IPS-11a (cell line): Measurements from ENCODE around the gene ASIC1.
"Not testable (repeated sequence)": the region's sequence is repeated elsewhere in the genome, so short reads cannot be mapped to it uniquely, and the experiment has no call there.

ENCODE experiments used
- H3K4me3 ChIP-seq: one replicate; pipeline ENCODE4 v1.5.1; 2013; ENCODE audit warnings: low read depth, low read length, control low read depth

ASIC1 gene

DNA sequence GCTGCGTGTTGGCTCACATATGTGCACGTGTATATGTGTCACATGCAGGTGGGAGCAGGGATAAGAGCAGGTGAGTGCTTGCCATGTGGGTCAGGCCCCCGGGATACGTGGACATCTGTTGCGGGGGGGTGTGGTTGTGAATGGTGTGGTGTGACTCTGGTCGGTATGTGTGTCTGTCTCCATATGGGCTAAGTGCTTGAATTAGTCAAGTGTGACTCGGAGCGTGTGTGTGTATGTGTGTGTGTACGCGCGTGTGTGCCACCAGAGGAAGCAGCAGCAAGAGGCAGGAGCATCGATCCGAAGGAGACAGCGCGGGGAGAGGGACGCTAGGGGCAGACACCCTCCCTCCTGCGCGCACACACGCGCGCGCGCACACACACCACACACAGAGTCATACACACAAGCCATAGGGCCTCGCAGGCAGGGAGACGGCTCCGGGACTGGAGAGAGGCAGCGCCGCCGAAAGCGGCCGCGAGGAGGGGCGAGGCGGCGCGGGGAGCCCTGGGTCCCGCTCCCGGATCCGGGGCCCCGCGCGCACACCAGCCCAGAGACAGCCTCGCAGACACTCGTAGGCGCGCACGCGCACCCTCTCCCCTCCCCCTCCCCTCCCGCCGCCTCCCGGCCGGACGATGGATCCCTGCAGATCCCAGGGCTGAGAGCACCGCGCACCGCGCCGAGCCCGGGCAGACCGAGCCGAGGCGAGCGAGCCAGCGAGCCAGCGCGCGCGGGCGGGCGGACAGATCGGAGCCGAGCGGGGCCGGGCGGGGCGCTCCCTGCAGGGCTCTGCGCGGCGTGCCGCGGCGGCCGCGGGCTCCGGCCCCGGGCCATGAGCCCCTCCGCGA, at the start of gene ASIC1:
Gene ASIC1, plus strand, starts transcription at position 597 of the 842 bp plus-strand sequence. CDS start 1,171 bp downstream, outside the sequence.
- peak within 1 kb of the TSS; percentile 61 for H3K4me3 ChIP-seq

GRCh38 chr12:50013361-50014147, 43.8 kb upstream of the ASIC1 start:
- no peak overlapping the region for H3K4me3 ChIP-seq

DNA sequence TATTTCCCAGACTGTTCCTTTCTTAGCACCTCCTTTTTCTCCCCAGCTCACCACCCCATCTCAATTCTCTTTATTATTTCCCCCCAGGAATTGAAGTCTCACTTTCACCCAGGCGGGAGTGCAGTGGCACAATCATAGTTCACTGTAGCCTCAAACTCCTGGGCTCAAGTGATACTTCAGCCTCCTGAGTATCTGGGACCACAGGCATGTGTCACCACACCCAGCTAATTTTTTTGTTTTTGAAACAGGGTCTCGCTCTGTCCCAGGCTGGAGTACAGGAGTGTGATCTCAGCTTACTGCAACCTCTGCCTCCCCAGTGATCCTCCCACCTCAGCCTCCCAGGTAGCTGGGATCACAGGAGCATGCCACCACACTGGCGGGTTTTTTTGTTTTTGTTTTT, 43.1 kb upstream of the ASIC1 start:
- no peak overlapping the region for H3K4me3 ChIP-seq

GRCh38 chr12:50016501-50017475, 40.6 kb upstream of the ASIC1 start:
- no peak overlapping the region for H3K4me3 ChIP-seq

DNA sequence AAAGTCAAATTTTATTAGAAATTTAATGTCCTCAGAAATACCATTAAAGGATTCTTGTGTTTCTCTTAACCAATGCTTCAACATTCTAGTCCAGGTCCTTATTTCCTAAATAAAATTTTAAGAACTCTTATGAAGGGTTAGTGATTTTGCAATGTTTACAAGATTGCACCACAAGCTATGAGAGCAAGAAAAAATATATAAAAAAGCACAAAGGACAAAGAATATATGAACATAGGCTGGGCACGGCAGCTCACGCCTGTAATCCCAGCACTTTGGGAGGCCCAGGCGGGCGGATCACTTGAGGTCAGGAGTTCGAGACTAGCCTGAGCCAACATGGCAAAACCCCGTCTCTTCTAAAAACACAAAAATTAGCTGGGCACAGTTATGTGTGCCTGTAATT, 39.8 kb upstream of the ASIC1 start:
- no peak overlapping the region for H3K4me3 ChIP-seq

DNA sequence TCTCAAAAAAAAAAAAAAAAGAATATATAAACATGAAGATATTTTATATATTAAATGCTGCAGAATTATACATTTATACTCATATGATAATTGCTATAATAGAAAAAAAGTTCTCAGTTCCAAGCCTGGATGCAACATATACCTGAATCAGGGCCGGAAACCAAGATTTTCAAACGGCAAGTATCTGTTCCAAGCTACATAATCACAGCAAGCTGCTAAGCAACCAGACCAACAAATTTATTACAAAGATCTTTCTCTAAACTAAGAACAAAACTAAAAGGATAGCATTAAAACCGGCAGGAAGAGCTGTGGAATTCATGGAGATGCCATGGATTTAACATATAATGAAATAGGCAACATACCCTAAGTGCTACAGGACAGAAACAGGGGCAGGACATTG, 39.2 kb upstream of the ASIC1 start:
- H3K4me3 ChIP-seq = no peak overlapping the region

DNA sequence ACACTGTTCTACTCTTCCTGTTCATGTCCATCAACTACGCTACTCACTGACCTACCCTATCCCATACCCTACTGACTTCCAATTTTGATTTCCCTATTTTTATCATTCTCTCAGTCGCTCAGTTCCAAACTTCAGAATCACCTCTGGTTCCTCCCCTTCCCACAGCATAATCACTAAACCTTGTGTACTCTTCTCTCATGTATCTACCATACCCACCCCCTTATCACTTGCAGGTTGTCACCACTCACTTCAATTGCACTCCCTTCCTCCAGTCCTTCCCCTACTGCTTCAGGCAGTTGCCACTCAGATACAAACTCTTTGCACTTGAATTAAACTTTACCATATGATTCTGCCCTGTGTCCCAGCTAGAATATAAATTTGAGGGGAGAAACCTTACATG, 38.4 kb upstream of the ASIC1 start:
- no peak overlapping the region for H3K4me3 ChIP-seq

DNA sequence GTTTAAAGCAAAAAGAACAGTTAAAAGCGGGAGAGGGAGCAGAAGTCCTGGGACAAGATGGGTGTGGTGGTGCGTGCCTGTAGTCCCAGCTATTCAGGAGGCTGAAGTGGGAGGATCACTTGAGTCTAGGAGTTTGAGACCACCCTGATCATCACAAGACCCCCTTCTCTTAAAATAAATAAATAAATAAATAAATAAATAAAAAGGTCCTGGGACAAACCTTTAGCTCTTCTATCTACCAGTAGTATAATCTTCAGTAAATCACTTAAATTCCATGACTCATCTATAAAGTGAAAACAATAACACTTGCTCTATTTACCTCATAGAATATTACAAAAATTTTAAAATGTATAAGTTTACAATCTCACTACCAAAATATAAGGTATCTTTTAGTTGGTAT, 37.9 kb upstream of the ASIC1 start:
- no peak overlapping the region for H3K4me3 ChIP-seq

GRCh38 chr12:50021031-50021430, 36.4 kb upstream of the ASIC1 start:
- no peak overlapping the region for H3K4me3 ChIP-seq

- no peak overlapping the region for H3K4me3 ChIP-seq
Measured at GRCh38 chr12:50022903-50023302, 34.5 kb upstream of the ASIC1 start.

DNA sequence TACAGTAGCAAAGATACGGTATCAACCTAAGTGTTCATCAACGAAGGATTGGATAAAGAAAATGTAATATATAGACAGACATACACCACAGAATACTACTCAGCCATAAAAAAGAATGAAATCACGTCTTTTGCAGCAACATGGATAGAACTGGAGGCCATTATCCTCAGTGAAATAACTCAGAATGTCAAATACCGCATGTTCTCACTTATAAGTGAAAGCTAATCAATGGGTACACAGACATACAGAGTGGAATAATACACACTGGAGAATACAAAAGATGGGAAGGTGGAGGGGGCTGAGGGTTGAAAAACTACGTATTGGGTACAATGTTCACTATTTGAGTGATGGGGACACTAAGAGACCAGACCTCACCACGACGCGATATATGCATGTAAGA, 33.2 kb upstream of the ASIC1 start:
- peak overlapping the region; percentile 88 for H3K4me3 ChIP-seq

GRCh38 chr12:50024805-50025186, 32.6 kb upstream of the ASIC1 start:
- peak overlapping the region; percentile 88 for H3K4me3 ChIP-seq

DNA sequence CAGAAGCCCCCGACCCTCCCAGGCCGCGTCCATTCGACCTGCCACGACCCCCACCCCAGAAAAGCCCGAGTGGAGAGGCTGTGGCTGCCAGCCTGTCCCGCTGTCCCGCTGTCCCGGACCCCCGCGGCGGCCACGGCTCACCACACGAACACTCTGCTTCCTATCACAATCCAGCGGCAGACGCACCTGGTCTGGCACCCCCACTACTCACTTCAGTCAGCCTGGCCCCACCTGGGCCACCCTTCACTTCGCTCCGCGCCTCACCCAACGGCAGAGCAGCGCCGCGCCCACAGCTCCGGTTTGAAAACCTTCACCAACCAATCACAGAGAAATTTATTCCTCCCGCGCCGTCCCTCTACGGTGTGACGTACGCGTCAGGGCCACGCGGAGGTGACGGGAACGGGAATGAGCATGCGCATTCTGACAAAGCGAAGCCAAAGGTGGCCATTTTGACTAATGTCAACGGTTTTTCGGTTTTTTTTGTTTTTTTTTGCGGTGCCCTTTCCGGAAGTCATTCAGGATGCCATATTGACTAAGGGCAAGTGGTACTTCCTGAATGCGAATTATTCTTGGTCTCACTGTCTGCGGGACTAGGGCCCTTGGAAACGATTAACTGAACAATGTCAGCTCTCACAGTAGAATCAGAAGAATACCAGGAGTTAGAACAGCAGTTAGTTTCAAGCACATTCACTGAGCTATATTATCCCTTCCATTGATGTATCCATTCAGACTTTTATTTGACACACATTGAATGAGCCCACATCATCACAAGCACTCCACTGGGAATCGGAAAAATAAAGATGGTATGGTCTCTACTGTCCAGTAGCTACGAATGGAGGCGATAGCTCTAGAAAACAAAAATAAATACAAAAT, 32.0 kb upstream of the ASIC1 start, which contains the start of gene RACGAP1:
Gene RACGAP1, minus strand, starts transcription at position 308 of the 873 bp plus-strand sequence. CDS start 8,779 bp downstream, outside the sequence.
- peak within 1 kb of the TSS; percentile 88 for H3K4me3 ChIP-seq

- no peak overlapping the region for H3K4me3 ChIP-seq
Measured at GRCh38 chr12:50026691-50027090, 30.7 kb upstream of the ASIC1 start.

DNA sequence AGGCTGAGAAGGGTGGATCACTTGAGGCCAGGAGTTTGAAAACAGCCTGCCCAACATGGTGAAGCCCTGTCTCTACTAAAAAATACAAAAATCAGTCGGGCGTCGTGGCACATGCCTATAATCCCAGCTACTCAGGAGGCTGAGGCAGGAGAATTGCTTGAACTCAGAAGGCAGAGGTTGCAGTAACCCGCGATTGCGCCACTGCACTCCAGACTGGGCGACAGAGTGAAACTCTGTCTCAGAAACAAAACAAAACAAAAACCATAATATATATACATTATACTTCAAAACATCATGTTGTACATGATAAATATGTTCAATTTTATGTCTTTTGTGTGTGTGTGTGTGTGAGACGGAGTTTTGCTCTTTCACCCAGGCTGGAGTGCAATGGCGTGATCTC, 26.9 kb upstream of the ASIC1 start:
- H3K4me3 ChIP-seq = not testable (repeated sequence)

- peak overlapping the region; percentile 31 for H3K4me3 ChIP-seq
Measured at GRCh38 chr12:50032515-50032853, 24.9 kb upstream of the ASIC1 start.

GRCh38 chr12:50032854-50033581, 24.4 kb upstream of the ASIC1 start:
- H3K4me3 ChIP-seq = peak overlapping the region; percentile 31

- H3K4me3 ChIP-seq = no peak overlapping the region
Measured at GRCh38 chr12:50038336-50038735, 19.1 kb upstream of the ASIC1 start.

DNA sequence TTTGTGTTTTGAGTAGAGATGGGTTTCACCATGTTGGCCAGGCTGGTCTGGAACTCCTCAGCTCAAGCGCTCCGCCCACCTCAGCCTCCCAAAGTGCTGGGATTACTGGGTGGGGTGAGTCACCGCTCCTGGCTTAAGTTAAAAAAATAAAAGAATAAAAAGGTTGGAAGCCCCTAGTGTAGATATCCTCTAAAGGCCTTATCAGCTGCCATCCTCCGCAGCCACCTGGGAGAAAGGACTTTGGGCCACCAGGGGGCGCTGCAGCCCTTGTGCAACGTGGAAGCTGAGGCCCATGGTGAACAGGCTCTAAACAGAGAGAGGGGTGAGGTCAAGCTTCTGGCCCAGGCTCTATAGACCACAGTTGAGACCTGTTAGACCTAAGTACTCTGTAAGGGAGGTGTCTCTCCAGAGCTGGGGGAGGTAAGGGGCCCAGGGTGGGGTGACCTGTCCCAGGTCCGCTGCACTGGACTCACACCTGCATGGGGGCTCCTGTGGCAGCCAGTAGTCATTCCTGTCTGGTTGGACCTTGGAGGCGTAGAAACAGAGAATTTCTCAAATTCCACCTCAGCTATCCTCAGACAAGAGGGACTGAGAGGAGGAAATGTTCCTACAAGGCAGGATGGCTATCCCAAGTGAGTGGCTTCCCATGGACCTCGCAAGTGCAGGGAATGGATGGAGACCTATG, 18.1 kb upstream of the ASIC1 start:
- no peak overlapping the region for H3K4me3 ChIP-seq
